Measurements from ENCODE around the gene ZNF726. TPM values are rescaled to one million over a fixed set of nuclear protein-coding genes. Genes with fewer than 3 reads are reported as not detected.

Gene ZNF726
- total RNA-seq, 1 experiment from 2014 or later = 1.7 TPM

Other genes with a start within 250 kb of the ZNF726 start
- 2.3 and 5.5 TPM in 2 replicates for gene ZNF675, start 227.7 kb upstream of the ZNF726 start, total RNA-seq (2014; rRNA removed; shearing (Covaris generic))
- gene ZNF681, start 156.0 kb upstream of the ZNF726 start, total RNA-seq (2014; rRNA removed; shearing (Covaris generic)) = 4.1 and 7.0 TPM in 2 replicates
- 5.1 and 9.8 TPM in 2 replicates for gene ZNF254, start 172.3 kb downstream of the ZNF726 start, total RNA-seq (2014; rRNA removed; shearing (Covaris generic))